Common myeloid progenitor, CD34-positive (primary cell): Measurements from ENCODE around the gene MAGEA1.
"Not testable (repeated sequence)": the region's sequence is repeated elsewhere in the genome, so short reads cannot be mapped to it uniquely, and the experiment has no call there.

Experiments
- CTCF ChIA-PET: fragments of 350-600 bp; sonication (Branson Sonifier 250); formaldehyde crosslinking; loops from one replicate; lab custom pipeline; 2021; ENCODE audit warnings: antibody characterized with exemption; lab: Charles Lee
- POLR2A ChIA-PET: fragments of 350-600 bp; sonication (Branson Sonifier 250); formaldehyde crosslinking; loops from one replicate; lab custom pipeline; 2021; ENCODE audit warnings: antibody characterized with exemption; lab: Charles Lee
- DNase-seq, 3 donors: peaks; one replicate each; pipeline versions ENCODE4 v3.0.0 to v3.0.0-alpha.2; 2013
- H3K27ac ChIP-seq, 2 experiments: 1 replicate in 1 of 2; 2 replicates in 1 of 2; pipeline ENCODE4 v1.7.0; 2013; ENCODE audit warnings: inconsistent platforms in 2 of 2, low read length in 2 of 2, mild to moderate bottlenecking in 2 of 2, low read depth in 1 of 2, moderate library complexity in 1 of 2; ENCODE audit not compliant: severe bottlenecking in 2 of 2, insufficient read depth in 1 of 2, poor library complexity in 1 of 2
- H3K27me3 ChIP-seq, 5 experiments: replicated peaks in 2 of 5; 1 replicate in 3 of 5; 2 replicates in 2 of 5; pipeline versions ENCODE4 v1.6.1 to v1.7.0; 2013; ENCODE audit warnings: low read length in 4 of 5, mild to moderate bottlenecking in 2 of 5, moderate library complexity in 2 of 5, inconsistent platforms in 1 of 5; ENCODE audit not compliant: insufficient read depth in 5 of 5, control insufficient read depth in 4 of 5
- H3K36me3 ChIP-seq, 4 experiments: 1 replicate in 2 of 4; 2 replicates in 2 of 4; pipeline versions ENCODE4 v1.6.1 to v1.7.0; 2013; ENCODE audit warnings: low read length in 3 of 4, control low read depth in 1 of 4, mild to moderate bottlenecking in 1 of 4; ENCODE audit not compliant: control insufficient read depth in 4 of 4, insufficient read depth in 4 of 4
- H3K4me1 ChIP-seq, 4 experiments: 1 replicate in 3 of 4; 2 replicates in 1 of 4; pipeline versions ENCODE4 v1.6.1 to v1.7.1; 2013; ENCODE audit warnings: low read length in 3 of 4, mild to moderate bottlenecking in 3 of 4, control low read depth in 1 of 4, inconsistent platforms in 1 of 4, moderate library complexity in 1 of 4; ENCODE audit not compliant: control insufficient read depth in 4 of 4, insufficient read depth in 4 of 4; ENCODE audit errors: control extremely low read depth in 1 of 4
- H3K4me3 ChIP-seq, 7 experiments: 1 replicate in 4 of 7; 2 replicates in 3 of 7; pipeline versions ENCODE4 v1.5.1 to v1.7.0; 2013; ENCODE audit warnings: mild to moderate bottlenecking in 7 of 7, low read length in 6 of 7, moderate library complexity in 6 of 7, inconsistent platforms in 2 of 7, low read depth in 2 of 7, control low read depth in 1 of 7; ENCODE audit not compliant: insufficient read depth in 4 of 7, control insufficient read depth in 1 of 7; ENCODE audit errors: extremely low read depth in 1 of 7
- H3K9me3 ChIP-seq, 5 experiments: 1 replicate in 4 of 5; 2 replicates in 1 of 5; pipeline versions ENCODE4 v1.6.1 to v1.7.1; 2013; ENCODE audit warnings: low read length in 4 of 5, mild to moderate bottlenecking in 2 of 5, inconsistent platforms in 1 of 5, low read depth in 1 of 5, moderate library complexity in 1 of 5; ENCODE audit not compliant: control insufficient read depth in 4 of 5, insufficient read depth in 2 of 5; ENCODE audit errors: control extremely low read depth in 1 of 5
- WGBS: methylation state at CpG from one replicate; pipeline ENCODE4 v1.1.5; 2013; ENCODE audit not compliant: insufficient coverage; 5-methylcytosine and 5-hydroxymethylcytosine counted together

MAGEA1 gene

DNA sequence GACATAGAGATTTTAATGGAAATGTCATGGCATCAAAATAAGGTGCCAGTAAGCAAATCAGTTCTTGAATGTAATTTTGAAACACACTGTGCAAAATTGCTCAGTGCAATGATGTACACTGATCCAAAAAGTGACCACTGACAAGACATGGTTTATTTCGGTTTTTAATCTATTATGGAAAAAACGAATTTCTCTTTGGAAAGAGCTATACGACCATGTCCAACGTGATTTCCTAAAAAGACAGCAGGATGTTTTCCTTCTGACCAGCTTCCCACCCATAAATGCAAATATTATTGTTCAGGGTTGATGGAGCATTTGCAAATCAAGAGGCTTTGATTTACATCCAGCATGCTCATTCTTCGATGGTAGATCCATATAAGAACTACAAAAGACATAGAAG is 17.1 kb upstream of the MAGEA1 start:
- ChIA-PET POLR2A (no interaction called here), CTCF (no interaction called here)
- Histone ChIP-seq H3K4me1 (no peaks in the 10 kb centered on the region), H3K27me3 (peaks cover 0 to 2% (median 0%) of the 10 kb centered on the region in 5 experiments), H3K36me3 (no peaks in the 10 kb centered on the region), H3K9me3 (peaks cover 0 to 1% (median 0%) of the 10 kb centered on the region in 5 experiments), H3K27ac (no peak overlapping the region), H3K4me3 (no peak overlapping the region)
- DNase-seq, result no peak
- WGBS, result 90% methylated on average over 2 of the region's 5 CpGs

DNA sequence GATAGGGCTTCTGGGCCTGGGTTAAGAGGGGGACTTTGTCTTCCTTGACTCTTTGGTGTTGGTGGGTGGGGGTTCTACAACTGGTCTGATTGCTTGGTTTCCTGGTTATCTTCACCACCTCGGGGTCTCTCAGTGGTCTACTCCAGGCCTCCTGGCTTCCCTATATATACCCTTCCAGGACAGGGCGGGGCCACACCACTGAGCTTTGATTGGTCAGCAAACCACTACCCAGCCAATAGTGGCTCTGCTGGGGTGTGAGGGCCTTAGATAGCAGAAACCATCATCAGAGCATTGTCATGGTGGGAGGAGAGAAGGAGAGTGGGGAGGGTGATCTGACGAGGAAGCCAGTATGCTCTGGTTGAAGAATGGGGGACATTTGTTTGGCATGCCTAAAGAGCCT is 14.4 kb upstream of the MAGEA1 start:
- Histone ChIP-seq H3K27me3 (peaks cover 0 to under 1% (median 0%) of the 10 kb centered on the region in 5 experiments), H3K4me1 (no peaks in the 10 kb centered on the region), H3K27ac (no peak overlapping the region), H3K36me3 (no peaks in the 10 kb centered on the region), H3K9me3 (peaks cover 0 to 1% (median 0%) of the 10 kb centered on the region in 5 experiments), H3K4me3 (no peak overlapping the region)
- ChIA-PET POLR2A (no interaction called here), CTCF (interaction anchor here (0.8 kb wide), 1 partner anchor 17 kb away, joined by 3 read pairs; no protein-coding TSS in a partner anchor)
- no CpG with 5 or more reads among the region's 3 CpGs for WGBS
- DNase-seq, result no peak

DNA sequence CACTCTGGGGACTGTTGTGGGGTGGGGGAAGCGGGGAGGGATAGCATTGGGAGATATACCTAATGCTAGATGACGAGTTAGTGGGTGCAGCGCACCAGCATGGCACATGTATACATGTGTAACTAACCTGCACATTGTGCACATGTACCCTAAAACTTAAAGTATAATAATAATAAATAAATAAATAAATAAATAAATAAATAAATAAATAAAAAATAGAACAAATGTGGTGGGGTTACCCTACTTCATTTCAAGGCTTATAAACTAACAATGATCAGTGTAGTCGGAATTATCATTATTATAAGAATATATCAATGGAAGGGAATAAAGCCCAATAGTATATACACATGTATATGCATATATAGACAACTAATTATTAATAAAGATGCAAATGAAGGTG is 10.7 kb upstream of the MAGEA1 start:
- no CpG with 5 or more reads among the region's 4 CpGs for WGBS
- H3K27me3 ChIP-seq, H3K27ac ChIP-seq, CTCF ChIA-PET, DNase-seq, H3K4me1 ChIP-seq, H3K36me3 ChIP-seq, POLR2A ChIA-PET, H3K9me3 ChIP-seq, H3K4me3 ChIP-seq: not testable (repeated sequence)

- H3K36me3 ChIP-seq, result no peaks in the 10 kb centered on the region
- DNase-seq, result no peak
- H3K4me1 ChIP-seq, result no peaks in the 10 kb centered on the region
- peaks cover 0 to 20% (median 0%) of the 10 kb centered on the region in 5 experiments for H3K27me3 ChIP-seq
- ChIA-PET POLR2A (no interaction called here), CTCF (interaction anchor here (0.6 kb wide), 1 partner anchor 18 kb away, joined by 3 read pairs; no protein-coding TSS in a partner anchor)
- WGBS, result 90% methylated on average over 3 of the region's 4 CpGs
- no peak overlapping the region for H3K4me3 ChIP-seq
- H3K27ac ChIP-seq, result no peak overlapping the region
- H3K9me3 ChIP-seq, result no peaks in the 10 kb centered on the region
Observed at GRCh38 chrX:153181822-153182221, 2.7 kb downstream of the MAGEA1 start.

DNA sequence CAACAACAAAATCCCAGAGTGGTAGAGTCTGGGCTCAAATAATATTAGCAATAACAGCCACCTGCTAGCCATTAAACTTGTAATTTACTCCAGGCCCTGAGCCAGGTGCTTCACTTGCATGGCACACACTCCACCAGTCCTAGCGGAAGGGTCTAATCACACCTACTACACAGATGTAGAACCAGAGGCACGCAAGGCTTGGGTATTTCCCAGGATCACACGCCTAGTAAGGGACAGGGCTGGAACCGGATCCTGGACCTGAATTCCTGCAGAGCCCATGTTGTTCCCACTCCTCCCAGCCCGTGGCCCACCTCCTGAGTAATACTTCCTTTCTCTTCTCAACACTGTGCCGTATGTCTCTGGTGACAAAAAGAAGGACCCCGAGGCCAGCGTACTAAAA is 5.7 kb downstream of the MAGEA1 start:
- WGBS, result 79% methylated on average over 7 of the region's 8 CpGs
- H3K27me3 ChIP-seq, result peaks cover 0 to 15% (median 0%) of the 10 kb centered on the region in 5 experiments
- POLR2A ChIA-PET, result no interaction called here

GRCh38 chrX:153190381-153190780 is 11.3 kb downstream of the MAGEA1 start:
- H3K9me3 ChIP-seq, result peaks cover 0 to 4% (median 0%) of the 10 kb centered on the region in 5 experiments
- peaks cover 0 to 4% (median 0%) of the 10 kb centered on the region in 5 experiments for H3K27me3 ChIP-seq
- no peaks in the 10 kb centered on the region for H3K4me1 ChIP-seq
- H3K27ac ChIP-seq, result no peak overlapping the region
- H3K36me3 ChIP-seq, result no peaks in the 10 kb centered on the region
- CTCF ChIA-PET, result no interaction called here
- WGBS, result 57% methylated on average over 1 of the region's 1 CpG
- DNase-seq, result no peak
- H3K4me3 ChIP-seq, result no peak overlapping the region
- POLR2A ChIA-PET, result no interaction called here

More for the DNA sequence above, 5.7 kb downstream of the MAGEA1 start:
- CTCF ChIA-PET, result no interaction called here
- H3K9me3 ChIP-seq, result no peaks in the 10 kb centered on the region
- DNase-seq, result no peak
- H3K36me3 ChIP-seq, result no peaks in the 10 kb centered on the region
- H3K27ac ChIP-seq, result no peak overlapping the region
- no peaks in the 10 kb centered on the region for H3K4me1 ChIP-seq
- no peak overlapping the region for H3K4me3 ChIP-seq

DNA sequence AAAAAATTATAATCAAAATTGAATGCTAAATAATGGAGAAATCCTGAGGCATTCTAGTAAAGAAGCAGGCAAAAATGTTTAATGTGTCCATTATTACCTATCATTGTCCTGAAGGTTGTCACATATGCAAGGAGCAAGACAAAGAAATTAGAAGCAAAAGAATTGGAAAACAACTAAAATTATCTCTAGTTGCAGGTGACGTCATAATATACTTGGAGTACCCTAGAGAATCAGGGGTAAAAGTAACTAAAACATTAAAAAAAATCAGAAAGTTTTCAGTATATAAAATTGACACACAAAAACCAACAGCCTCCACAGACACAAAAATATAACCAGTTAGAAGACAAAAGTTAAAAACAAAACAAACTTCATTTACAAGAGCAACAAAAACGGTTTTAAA is 21.4 kb downstream of the MAGEA1 start:
- CTCF ChIA-PET, result no interaction called here
- no peaks in the 10 kb centered on the region for H3K4me1 ChIP-seq
- H3K27ac ChIP-seq, result no peak overlapping the region
- POLR2A ChIA-PET, result no interaction called here
- WGBS, result no CpG with 5 or more reads among the region's 2 CpGs
- H3K27me3 ChIP-seq, result no peaks in the 10 kb centered on the region
- no peak overlapping the region for H3K4me3 ChIP-seq
- peaks cover 0 to 7% (median 3%) of the 10 kb centered on the region in 5 experiments for H3K9me3 ChIP-seq
- no peaks in the 10 kb centered on the region for H3K36me3 ChIP-seq
- no peak for DNase-seq
